Measurements from ENCODE around the gene TMEM52B. TPM values are rescaled to one million over a fixed set of nuclear protein-coding genes. Genes with fewer than 3 reads are reported as not detected.
A peak's percentile ranks its signal among the peaks of the same experiment; 100 is the strongest.
"Not testable (repeated sequence)": the region's sequence is repeated elsewhere in the genome, so short reads cannot be mapped to it uniquely, and the experiment has no call there.

Gene TMEM52B
- total RNA-seq, 2 donors from 2014 or later, result not detected

DNA sequence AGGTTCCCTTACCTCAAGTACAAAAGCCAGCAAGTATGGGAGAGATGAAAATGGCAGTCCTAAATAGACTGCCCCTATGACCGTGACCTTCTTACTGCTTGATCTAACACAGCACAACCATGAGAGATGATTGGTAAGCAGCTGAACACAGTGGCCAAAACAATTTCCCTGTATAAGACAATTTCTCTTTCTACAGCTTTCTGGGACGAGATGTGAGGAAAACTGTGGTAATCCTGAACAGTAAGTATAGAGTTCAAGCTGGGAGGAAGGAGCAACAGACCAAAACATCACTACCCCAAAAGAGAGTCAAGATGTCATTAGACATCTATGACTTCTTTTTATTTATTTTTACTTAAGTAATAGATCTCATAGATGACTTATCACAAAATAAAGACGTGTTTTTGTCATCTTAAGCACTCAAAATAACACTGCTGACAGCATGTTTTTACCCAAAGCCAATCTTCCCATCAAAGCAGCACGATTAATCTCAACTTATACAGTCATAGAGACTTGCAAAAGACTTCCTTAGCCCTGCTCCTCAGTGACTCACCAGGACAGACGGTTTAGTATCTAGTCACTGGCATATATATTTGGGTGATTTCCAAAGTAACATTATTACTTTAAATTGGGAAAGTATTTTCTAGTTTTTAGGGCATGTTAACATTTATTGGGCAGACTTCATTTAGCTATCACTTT is 3.7 kb downstream of the TMEM52B start:
- H3K36me3 ChIP-seq, result no peaks in the 10 kb centered on the region

DNA sequence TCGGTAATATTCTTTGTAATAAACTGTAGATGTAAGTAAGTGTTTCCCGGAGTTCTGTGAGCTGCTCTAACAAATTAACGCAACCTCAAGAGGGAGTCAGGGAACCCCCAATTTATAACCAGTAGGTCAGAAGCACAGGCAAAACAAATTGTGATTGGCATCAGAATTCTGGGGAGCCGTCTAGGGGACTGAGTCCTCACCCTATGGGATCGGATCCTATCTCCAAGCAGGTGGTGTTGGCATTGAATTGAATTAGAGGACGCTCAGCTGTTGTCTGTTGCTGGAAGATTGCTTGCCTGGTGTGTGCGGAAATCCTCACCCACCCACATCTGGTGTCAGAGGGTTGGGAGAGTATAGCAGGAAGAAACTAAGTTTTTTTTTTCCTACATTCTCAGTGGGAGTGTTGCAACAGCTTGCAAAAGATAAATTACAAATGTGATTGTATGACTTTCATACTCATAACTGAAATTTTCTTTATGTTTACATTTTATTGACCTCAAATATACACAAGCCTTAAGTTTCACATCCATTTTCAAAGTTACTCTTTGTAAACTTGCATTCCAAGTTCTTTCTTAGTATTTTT is 5.5 kb downstream of the TMEM52B start:
- Histone ChIP-seq H3K36me3 (no peaks in the 10 kb centered on the region), H3K27me3 (no peaks in the 10 kb centered on the region), H3K4me3 (no peak overlapping the region), H3K9me3 (no peaks in the 10 kb centered on the region), H3K27ac (no peak overlapping the region), H3K9ac (ENCODE audit: low read depth in 2 of 2, low read length in 2 of 2) (no peak overlapping the region), H3K4me1 (no peaks in the 10 kb centered on the region)
- DNase-seq, result no peak
- TF ChIP-seq, protein P1, sequence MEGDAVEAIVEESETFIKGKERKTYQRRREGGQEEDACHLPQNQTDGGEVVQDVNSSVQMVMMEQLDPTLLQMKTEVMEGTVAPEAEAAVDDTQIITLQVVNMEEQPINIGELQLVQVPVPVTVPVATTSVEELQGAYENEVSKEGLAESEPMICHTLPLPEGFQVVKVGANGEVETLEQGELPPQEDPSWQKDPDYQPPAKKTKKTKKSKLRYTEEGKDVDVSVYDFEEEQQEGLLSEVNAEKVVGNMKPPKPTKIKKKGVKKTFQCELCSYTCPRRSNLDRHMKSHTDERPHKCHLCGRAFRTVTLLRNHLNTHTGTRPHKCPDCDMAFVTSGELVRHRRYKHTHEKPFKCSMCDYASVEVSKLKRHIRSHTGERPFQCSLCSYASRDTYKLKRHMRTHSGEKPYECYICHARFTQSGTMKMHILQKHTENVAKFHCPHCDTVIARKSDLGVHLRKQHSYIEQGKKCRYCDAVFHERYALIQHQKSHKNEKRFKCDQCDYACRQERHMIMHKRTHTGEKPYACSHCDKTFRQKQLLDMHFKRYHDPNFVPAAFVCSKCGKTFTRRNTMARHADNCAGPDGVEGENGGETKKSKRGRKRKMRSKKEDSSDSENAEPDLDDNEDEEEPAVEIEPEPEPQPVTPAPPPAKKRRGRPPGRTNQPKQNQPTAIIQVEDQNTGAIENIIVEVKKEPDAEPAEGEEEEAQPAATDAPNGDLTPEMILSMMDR (IDR thresholded peaks at IDR 0.05), result no peak
- intact Hi-C loops (cut with DNase I), result no loop called here

More for the DNA sequence above, 3.7 kb downstream of the TMEM52B start:
- intact Hi-C loops (cut with DNase I), result no loop called here
- DNase-seq, result no peak
- H3K27ac ChIP-seq, result no peak overlapping the region
- no peaks in the 10 kb centered on the region for H3K9me3 ChIP-seq
- no peak overlapping the region for H3K9ac ChIP-seq (ENCODE audit: low read depth in 2 of 2, low read length in 2 of 2)
- no peak overlapping the region for H3K4me3 ChIP-seq
- TF ChIP-seq, protein P1 (IDR thresholded peaks at IDR 0.05), result no peak
- H3K27me3 ChIP-seq, result no peaks in the 10 kb centered on the region
- H3K4me1 ChIP-seq, result no peaks in the 10 kb centered on the region

DNA sequence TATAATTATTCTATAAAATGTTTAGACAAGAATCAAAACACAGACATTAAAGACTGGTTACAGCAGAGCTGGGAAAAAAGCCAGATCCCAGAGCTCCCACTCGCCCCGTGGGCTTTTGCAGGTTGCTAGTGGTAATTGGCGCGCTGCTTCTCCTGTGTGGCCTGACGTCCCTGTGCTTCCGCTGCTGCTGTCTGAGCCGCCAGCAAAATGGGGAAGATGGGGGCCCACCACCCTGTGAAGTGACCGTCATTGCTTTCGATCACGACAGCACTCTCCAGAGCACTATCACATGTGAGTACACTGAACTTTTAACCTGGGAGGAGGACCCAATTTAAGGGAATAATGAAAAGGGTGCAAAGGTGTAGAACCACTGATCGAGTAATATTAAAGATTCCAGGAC is 7.5 kb downstream of the TMEM52B start:
- Histone ChIP-seq H3K27ac (no peak overlapping the region), H3K9me3 (no peaks in the 10 kb centered on the region), H3K4me3 (no peak overlapping the region), H3K27me3 (no peaks in the 10 kb centered on the region), H3K4me1 (no peaks in the 10 kb centered on the region), H3K9ac (ENCODE audit: low read depth in 2 of 2, low read length in 2 of 2) (no peak overlapping the region), H3K36me3 (no peaks in the 10 kb centered on the region)
- intact Hi-C loops (cut with DNase I), result no loop called here
- peak; percentile 22 for DNase-seq
- TF ChIP-seq, protein P1 (IDR thresholded peaks at IDR 0.05), result no peak

DNA sequence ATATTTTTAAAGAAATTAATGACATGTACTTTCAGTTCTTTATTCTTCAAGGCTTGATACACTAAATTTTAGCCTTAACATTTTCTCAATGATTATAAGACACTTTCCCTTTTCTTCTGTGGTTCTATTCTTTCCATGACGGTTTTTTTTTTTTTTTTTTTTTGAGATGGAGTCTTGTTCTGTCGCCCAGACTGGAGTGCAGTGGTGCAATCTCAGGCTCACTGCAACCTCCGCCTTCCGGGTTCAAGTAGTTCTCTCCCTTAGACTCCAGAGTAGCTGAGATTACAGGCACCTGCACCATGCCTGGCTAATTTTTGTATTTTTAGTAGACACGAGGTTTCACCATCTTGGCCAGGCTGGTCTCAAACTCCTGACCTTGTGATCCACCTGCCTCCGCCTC is 8.1 kb downstream of the TMEM52B start:
- H3K36me3 ChIP-seq; H3K4me3 ChIP-seq; DNase-seq; H3K4me1 ChIP-seq; H3K27ac ChIP-seq; intact Hi-C loops (cut with DNase I); H3K9ac ChIP-seq (ENCODE audit: low read depth in 2 of 2, low read length in 2 of 2); H3K27me3 ChIP-seq; H3K9me3 ChIP-seq: not testable (repeated sequence)

DNA sequence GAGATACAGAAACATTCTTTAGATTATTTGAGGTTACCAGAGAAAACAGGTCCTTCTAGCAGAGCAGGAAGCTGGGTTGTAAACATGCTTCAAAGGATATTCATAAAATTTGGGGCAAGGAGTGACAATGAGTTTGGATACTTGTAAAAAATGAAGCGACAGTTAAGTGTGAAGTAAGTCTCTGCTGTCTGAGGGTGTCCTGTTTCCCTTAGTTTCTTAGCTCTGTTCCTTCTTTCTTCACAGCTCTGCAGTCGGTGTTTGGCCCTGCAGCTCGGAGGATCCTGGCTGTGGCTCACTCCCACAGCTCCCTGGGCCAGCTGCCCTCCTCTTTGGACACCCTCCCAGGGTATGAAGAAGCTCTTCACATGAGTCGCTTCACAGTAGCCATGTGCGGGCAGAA is 10.8 kb downstream of the TMEM52B start:
- H3K27me3 ChIP-seq, result no peaks in the 10 kb centered on the region
- no peak overlapping the region for H3K4me3 ChIP-seq
- H3K4me1 ChIP-seq, result no peaks in the 10 kb centered on the region
- DNase-seq, result no peak
- no peaks in the 10 kb centered on the region for H3K9me3 ChIP-seq
- no peak overlapping the region for H3K27ac ChIP-seq
- intact Hi-C loops (cut with DNase I), result loop anchor here (2.0 kb wide), 1 partner anchor 37 kb away; no protein-coding TSS in a partner anchor
- TF ChIP-seq, protein P1 (IDR thresholded peaks at IDR 0.05), result no peak
- no peaks in the 10 kb centered on the region for H3K36me3 ChIP-seq
- H3K9ac ChIP-seq (ENCODE audit: low read depth in 2 of 2, low read length in 2 of 2), result no peak overlapping the region
